Inflammatory macrophage treated with lipopolysaccharide for 4 hours (primary cell): ENCODE measurements around the gene CCNK.

Experiments used
- DNase-seq: peaks from one replicate; pipeline ENCODE4 v3.0.0-alpha.2; 2020

CCNK gene

DNA sequence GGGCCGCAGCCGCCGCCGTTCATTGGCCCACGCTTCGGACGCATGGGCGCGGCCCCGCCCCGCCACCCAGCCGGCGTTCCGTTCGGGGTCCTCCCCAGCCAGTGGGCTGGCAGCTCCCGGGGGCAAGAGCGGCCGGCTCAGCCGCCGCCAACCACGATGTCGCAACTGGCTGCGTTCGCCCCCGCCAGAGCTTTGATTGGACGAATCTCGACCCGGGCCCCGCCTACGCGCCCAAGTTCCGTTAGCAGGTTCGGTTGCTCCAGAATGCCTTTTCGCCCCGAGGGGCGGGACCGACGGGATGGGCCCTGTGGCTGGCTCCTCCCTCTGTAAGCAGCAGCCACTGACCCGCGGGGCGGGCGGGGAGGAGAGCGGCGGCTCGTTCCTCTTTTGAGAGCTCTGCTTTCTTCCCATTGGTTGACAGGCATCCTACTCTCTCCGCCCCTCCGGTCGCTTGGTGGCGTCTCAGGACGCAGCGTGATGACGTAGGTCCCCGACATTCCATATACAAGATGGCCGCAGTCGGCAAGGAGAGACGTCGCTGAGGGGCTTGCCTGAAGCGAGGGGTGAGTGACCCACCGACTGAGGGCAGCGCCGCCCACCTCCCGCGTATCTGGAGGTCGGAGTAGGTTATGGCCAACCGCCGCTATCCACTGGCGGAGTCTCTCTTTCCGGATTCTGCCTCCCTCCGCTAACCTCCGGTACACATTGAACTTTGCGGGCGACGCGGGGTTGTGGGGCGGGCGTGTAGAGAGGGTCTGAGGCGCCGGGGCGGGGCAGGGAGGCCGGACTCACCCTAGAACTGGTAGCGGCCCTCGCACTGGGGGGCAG lies at the start of gene CCNK:
TSS of gene CCNK (plus strand) at position 493 of the 828 bp plus-strand sequence. CDS start 11,269 bp downstream, outside the sequence.
- DNase-seq = peak; percentile 100

DNA sequence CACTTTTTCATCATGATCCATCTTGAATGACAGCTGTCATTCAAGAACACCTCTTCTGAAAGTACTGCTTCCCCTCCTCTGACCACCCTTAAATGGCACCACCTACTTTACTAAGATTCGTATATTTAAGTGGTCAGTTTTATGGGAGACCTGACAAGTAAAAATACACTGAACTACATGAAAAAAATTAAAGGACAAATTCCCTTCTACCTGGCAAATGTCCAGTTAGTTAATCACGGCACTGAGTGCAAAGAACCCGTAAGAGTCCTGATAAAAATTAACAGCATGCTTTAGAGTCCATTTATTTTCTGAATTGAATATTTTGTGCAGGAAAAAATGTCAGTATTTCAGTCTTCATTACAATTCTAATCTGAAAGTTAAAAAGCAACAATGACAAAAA lies 49.2 kb upstream of the CCNK start:
- no peak for DNase-seq

DNA sequence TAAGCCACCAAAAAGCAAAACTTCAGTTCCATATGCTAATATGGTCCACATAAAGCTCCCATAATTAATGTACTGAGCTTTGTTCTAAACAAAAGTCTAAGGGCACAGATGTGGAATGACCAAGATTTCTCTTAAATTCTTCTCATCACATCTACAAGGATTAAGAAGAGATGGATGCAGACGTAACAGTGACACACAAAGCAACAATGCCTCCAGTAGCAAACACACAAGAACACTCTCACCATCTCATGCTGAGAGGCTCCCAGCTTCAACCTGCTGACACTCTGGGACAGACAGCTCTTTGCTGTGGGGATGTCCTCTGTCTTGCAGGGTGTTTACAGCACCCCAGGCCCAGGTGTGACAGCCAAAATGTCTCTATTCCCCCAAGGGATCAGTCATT lies 48.7 kb upstream of the CCNK start:
- no peak for DNase-seq

DNA sequence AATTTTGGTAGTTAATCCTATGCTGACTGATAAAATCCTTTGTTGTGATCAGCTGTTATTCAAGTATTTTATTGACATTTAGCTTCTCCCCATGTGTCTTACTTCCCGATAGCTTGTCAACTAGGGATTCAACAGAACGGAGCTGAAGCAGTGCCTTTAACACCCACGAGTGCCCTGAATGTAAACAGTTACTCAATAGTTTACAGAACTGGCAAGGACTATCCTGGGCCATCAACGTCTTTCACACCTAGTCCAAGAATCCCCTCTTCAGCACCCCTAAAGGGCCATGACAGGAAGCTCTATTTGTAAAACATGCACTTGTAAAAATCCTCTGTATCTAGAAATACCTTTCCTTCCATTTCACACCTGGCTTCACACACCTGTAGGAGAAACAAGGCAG lies 45.9 kb upstream of the CCNK start:
- no peak for DNase-seq

DNA sequence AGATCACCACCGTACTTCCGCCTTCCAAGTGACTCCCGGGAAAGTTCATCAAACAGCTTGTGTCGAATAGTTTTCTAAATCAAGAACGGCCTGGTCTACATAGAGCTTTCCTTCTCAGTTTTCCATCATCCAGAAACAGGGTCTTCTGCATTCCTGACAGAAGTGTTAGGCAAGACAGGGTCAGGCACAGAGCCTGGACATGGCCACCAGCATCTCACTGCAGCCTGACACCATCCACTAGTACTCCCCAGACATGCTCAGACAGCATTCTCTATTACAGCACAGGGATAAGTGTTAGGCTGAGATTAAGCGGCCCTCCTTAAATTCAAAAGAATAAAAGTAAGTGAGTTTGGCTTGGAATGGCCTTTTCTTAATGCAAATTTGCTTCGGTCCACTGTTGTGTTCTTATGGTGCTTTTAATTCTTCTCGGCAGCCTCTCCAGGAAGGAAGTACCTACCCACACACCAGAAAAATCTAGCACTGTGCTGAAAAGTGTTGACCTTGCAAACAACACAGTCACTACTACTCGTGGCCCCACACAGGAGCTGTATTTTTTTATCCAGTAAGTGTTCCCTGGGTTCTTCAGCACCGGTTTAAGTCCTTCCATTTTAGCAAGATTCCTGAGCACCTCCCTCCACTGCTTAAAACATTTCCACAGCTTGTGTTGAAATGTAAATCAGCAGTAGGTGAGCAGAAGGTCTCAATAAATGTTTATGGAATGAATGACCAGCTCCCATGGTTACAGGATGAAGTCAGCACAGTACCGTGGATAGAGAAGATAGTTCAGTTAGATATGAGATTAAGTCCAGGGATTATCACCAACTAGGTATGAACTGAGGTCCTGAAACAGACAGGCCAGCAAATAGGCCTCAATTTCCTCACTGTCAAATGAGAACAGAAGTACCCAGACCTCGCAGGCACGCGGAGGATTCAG lies 44.7 kb upstream of the CCNK start:
- DNase-seq = peak; percentile 18

DNA sequence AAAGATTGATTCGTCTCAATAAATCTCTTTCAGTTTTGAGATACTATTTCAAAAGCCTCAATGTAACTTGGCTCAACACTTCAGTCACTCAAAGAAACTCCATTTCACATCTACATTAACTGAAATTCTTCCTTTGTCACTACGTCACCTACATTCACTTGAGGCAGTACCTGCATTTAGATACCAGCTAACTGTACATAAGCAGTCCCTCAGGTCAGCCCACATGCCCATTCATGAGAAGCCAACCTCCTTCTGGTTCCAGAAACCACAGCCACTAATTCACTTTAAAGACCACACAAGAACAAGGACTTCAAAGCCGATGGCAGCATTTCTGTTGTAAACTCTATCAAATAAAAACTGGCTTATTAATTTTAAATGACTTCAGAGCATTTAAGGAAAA lies 43.5 kb upstream of the CCNK start:
- no peak for DNase-seq

DNA sequence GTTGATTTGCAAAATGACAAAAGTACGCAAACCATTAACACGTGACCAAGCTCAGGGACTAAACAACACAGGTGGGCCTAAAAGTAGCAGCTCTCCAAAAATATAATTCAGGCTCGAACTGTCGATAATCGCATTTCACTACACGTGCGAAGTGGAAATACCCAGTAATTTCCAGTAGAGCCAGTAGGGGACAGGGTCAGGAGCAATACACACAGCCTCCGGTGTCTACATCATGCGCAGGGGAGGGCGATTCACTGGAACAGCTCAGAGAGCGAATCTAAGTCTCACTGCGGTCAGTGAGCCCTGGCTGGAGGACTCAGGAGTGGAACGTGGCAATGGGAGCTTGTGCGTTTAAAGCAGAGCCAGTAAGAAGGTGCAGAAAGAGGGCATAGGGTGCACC lies 40.9 kb upstream of the CCNK start:
- no peak for DNase-seq

DNA sequence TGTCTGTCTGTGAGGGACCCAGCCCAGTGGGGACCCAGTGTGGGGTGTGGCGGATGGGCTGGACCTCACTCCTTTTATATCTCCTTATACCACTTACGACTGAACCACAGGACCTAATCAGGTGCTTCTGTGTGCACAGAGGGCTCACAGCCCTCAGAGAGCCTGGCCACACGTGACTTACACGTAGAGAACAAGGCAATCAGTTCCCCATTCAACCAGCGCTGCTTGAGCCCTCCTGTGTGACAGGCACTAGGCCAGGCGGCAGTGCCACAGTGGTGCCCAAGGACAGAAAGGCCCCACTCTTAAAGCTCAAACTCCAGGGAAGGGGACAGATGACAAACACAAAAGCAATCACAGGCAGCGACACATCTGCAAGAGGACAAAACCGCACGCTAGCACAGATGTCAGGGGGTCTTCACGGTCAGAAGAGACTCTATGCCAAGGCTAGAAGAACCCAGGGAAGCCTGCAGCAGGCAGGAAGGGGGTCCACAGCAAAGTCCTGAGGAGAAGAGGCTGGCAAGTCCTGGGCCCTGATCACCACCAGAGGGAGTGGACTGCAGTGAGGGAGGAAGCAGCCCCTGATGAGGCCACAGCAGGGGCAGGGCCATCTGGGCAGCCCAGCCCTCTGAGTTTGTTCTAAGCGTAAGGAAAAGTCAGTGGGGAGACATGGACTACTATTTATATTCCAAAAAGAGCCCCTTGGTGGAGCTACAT lies 39.9 kb upstream of the CCNK start:
- DNase-seq = no peak

DNA sequence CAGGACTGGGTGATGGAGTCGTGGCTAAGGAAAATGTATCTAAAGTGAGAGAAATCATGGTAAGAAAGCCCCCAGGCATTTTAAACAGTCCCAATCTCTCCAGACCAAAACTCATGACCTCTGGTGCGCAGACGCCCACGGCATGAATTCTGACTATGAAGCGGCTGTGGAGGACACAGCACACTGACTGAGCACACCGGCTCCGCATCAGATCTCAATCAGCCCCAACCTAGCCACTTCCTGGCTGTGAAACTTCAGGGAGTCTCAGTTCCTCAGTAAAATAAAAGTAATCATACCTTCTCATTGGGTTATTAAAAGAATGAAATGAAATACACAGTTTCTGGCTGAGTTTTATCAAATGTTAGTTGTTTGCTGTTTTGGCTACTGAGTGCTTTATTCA lies 39.3 kb upstream of the CCNK start:
- no peak for DNase-seq

DNA sequence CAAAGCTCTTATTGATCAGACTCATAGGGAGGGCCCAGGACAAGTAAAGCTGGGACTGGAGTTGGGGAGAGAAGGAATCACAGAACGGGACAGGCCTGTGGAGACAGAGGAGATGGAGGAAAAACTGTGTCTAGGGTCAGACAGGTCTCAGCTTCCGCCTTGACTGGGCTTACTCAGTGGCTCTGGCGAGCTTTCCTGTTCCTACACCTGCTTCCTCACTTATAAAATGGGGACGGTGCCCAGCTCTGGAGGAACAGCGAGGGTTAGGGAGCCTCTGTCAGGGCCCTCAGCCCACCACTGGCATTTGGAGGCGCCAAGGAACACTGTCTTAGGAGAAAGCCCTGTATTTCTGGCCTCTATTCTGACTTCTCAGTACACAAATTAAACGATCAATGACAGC lies 35.3 kb upstream of the CCNK start:
- DNase-seq = no peak

DNA sequence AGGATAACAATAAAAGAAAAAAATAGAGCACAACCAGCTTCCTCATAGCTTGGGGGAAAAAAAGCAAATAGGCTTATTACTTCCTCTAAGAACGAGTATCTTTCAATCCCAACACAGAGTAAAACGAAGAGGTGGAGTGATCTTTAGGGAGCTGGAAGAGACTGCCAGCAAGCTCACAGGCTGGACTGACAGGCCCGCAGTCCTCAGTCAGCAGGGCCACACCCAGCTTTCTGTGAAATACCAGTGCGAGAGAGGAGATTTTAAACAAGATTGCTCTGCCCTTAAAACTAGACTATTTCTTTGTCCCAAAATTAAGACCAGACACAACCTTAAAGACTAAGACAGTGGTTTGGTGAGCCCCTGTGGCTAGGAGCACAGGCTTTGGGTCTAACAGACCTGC lies 33.5 kb upstream of the CCNK start:
- no peak for DNase-seq

DNA sequence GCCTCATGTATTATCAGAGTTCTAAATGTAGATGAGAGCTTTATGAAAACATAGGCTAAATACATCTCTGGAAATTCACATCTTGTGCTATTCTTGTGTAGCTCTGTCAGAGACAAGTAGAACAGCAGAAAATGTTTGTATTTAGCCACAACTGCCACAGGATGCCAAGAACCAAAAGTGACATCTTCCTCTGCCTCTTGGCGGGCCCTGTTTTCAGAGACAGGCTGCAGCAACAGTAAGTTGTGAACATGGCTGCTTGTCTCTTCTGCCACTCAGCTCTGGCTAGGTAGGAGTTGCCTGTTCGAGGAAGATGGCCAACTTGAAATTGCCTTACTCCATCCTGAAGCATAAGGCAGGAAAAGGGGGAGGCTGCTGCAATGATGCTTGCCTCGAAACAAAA lies 30.9 kb upstream of the CCNK start:
- DNase-seq = no peak

DNA sequence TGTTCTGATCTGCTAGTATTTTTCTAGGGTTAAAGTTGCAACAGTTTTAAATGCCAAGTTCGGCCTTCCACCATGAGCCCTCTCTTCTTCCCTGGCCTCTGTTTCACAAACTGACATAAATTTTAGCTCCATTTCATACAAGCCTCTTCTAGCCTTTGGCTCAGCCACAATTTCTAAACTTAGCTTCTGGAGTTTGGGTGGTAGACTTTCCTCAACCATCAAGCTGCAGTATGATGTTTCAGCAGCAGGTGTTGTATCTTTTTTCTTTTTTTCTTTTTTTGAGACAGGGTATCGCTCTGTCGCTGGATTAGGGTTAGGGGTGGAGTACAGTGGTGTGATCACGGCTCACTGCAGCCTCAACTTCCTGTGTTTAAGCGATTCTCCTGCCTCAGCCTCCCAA lies 30.0 kb upstream of the CCNK start:
- no peak for DNase-seq

DNA sequence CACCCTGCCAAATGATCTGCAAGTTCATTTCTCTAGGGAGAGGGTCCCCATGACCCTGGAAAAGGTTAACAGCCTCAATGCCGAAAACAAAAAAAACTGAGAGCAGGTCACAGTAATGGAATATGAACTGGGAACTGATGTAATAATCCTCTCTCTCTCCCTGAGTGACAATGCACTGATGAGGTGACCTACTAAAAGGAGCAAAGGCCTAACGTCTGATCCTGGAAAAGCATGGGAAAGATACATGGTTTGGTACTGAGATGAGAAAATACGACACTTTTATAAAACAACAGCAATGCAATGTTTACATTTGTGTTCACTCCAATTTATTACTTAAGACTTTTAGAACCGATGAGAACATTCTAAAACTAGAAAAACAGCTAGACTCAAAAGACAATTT lies 28.2 kb upstream of the CCNK start:
- no peak for DNase-seq

DNA sequence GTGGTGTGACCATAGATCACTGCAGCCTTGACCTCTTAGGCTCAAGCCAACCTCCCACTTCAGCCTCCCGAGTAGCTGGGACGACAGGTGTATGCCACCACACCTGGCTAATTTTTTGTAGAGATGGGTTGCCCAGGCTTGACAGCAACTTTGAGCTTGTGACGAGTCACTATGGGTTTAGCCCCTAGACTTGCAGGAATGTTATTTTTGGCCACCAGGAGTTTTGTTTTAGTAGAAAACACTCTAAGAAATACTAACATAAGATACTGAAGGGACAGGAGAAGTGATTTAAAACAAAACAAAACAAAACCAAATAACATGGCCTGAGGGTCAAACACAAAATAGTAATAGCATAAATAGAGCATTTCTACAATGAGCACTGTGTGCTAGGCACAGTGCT lies 27.0 kb upstream of the CCNK start:
- DNase-seq = no peak

DNA sequence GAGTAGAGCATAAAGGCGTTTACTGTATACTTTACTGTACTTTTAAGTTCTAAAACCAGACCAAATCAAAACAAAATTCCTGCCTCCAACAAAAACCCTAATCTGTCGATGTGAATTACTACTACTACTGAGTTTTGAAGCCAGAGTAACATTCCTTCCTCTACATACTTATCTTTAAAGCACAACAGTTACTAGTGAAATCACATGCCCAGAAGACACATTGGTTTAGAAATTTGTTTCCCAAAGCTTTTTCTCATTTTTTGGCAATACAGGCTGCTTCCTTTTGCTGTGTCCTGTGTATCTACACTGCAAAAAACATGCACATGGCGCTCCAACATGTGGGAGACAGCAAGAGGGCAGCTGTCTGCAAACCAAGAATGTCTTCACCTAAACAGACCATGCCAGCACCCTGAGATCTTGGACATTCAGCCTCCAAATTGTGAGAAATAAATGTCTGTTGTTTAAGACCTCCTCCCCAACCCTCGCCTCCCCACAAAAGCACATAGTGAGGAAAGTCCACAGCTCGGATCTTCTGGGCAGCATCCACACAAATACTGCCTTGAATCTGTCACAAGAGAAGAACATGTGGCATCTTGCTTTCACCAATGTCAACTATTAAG lies 21.6 kb upstream of the CCNK start:
- no peak for DNase-seq

DNA sequence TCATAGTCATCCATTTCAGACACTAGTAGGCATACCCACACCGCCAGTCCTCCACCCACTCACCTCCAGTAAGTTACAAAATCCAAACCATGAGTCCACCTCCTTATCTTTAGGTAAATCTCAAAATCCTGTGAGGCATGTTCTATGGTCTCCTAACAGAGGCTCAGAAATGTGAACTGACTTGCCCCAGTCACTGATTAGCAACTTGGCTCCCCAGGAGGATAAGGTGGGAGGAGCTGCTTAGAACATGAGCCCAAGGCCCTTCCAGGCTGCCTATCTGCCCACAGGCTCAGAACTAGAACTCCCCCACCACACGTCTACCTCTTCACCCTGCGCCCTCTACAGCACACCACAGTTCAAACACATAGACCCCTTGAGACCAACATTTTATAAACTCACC lies 20.4 kb upstream of the CCNK start:
- no peak for DNase-seq

DNA sequence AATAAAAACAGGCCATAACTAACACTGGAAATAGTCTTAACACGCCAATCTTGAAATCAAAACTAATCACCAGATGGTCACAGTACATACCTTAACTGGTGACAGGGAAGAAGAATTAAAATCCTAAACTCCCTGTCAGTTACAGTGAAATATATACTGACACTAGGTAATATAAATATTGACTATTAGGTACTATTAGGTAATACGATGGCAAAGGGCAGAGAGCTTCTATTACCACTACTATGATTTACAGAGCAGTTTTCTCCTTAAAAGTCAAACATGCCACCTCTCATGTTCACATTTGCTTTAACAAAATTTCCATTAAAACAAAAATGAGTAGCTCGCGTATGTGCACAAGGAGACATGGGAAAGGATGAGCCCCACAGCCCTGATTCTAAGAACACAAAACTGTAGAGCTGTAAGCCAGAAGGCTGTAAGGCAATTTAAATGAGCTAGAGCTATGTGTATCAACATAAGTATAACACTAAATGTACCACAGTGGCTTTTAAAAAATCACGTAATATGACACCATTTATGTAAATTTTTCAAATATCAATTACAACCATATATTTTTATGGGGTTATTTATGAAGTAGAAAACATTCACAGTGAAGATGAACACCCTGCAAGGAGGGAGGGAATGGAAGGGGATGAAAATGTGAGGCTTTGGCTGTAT lies 19.7 kb upstream of the CCNK start:
- DNase-seq = no peak

DNA sequence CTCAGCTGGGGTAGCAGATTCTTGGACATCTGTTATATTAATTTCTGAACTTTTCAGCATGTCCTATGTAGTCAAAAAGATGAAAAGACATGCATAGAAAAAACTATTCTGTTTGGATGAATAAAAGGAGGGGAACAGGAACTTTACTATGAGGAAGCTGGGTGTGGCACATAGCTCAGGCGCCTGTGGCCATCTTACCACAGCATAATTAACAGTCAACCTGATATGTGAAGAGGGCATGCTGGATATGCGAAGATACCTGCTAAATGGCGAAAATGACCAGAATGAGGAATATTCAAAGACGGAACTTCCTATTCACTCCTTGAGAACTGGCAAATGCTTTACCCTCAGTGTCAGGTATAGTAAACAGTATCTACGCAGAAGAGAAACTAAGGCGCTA lies 19.0 kb upstream of the CCNK start:
- DNase-seq = peak; percentile 7

DNA sequence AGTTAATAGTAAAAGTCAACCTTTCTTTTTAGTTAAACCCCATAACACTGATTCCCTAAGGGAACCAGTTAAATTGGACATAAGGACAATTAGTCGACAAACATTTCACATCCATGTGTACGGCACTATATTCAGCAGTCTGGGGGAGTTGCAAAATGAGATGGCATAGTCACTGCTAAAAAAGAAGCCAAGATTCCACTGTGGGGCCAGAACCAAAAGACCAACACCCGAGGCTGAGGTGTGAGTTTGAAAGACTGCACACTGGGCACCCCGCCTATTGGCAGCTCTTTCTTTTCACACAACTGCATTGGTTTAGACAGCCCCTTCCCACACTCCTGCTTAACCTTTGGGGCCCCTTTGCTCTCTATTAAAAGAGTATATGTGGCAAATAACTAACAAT lies 17.2 kb upstream of the CCNK start:
- no peak for DNase-seq

DNA sequence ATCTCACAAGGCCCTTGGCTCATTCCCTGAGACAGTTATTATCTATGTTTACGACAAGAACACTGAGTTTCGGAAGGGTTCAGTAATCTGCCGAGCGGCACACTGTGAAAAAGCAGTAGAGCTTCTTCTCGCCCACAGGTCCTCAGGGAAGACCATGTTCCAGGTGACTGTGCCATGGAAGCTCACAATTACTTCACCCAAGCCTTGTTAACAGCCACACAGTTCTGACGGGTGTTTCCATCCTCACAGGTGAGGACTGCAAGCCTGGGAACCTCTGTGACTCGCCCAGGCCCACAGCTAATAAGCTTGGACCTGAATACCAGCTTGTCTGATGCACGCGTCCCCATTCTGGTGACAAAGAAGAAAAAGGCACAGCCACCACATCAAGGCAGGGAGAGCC lies 15.9 kb upstream of the CCNK start:
- DNase-seq = no peak

DNA sequence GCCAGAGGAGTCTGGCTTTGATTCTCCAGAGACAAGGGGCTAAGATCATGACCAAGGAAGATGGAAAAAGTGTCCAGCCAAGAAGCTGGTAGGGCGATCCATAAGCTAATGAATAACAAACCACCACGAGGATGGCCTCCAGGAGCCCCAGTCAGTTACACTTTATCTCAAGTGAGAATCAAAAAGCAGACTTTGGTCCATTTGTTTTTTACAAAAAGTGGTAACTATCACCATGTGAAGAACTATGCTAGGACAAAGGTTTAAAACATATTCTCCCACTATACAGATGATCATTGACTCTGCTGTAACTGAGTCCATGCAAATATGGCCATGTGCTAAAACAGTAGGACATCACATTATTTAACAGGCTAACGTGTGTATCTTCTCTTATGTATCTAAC lies 14.5 kb upstream of the CCNK start:
- DNase-seq = no peak
